ENCODE data around the gene TNK2.

Gene TNK2

DNA sequence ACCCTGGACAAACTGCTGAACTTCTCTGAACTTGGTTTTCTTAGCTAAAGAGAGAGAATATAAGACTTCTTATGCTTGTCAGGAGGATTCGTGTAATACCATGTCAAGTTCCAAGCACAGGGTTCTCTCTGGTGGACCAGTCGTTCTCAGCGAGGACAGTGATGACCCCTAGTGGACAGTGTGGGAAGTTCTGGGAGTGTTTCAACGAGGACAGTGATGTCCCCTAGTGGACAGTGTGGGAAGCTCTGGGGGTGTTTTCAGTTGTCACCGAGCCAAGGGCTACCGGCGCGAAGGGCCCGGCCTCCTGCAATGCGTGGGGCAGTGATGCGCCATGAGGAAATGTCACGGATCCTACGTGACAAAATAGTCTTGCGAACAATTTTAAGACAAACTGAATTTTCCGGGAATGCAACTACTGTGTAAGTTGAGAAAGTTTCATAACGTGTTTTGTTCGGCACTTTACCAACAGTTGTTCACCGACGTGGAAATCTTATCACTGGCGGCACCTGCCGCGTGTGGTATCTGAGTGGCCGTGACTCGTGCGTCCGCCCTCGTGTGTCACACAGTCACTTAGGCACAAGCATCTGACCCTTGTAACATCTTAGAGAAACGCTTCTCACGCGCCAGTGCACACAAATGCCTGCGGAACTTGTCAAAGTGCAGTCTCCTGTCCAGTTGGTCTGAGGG lies 57.4 kb downstream of the TNK2 start:
- H4K20me1 ChIP-seq = no peaks in the 10 kb centered on the region
- H3K4me3 ChIP-seq = no peak overlapping the region
- no peak for TF ChIP-seq Cebpa-rat (IDR thresholded peaks at IDR 0.05)
- H3K36me3 ChIP-seq = no peaks in the 10 kb centered on the region
- peaks cover 43% of the 10 kb centered on the region for H3K4me1 ChIP-seq
- peaks cover 10% of the 10 kb centered on the region for H3K9me3 ChIP-seq
- H3K4me2 ChIP-seq = peak overlapping the region; percentile 62
- H3K27me3 ChIP-seq = no peaks in the 10 kb centered on the region
- H3K9ac ChIP-seq = no peak overlapping the region
- no peak overlapping the region for H3K27ac ChIP-seq

DNA sequence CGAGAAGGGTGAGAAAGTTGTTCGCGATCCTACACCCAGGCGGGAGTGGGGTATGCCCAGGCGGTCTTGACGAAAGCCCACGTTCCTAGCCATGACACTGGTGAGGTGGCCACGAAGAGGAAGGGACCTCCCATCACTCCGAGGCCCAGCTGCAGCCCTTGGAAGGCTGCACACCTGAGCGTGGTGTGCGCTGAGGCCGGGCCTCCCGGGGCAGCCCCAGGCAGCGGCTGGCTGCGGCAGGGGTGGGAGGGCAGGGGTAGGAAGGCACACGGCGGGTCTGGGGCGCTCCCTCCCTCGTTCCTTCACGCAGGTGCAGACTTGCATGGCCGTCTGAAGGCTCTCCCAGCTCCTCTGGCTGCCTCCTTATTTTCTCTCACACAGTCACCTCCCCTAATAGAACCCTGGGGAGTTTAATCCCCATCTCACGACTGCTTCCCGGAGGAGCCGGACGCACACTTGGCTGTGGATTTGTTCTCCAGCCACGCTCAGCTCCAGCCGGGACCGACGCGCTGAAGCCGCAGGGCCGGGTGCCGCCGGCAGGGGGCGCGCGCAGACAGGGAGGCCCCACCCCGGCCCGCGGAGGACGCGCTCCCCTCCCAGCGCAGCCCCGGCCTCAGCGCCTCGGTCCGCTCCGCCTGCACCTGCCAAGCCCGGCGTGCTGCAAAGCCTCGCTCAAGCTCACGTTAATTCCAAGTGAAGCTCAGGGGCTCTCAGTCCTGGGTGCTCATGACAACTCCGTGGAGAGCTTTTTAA lies 58.9 kb downstream of the TNK2 start:
- Histone ChIP-seq H3K4me3 (no peak overlapping the region), H3K27ac (no peak overlapping the region), H3K9me3 (peaks cover 10% of the 10 kb centered on the region), H3K4me1 (peaks cover 35% of the 10 kb centered on the region), H3K4me2 (no peak overlapping the region), H3K27me3 (no peaks in the 10 kb centered on the region), H4K20me1 (no peaks in the 10 kb centered on the region), H3K36me3 (no peaks in the 10 kb centered on the region), H3K9ac (no peak overlapping the region)
- no peak for TF ChIP-seq Cebpa-rat (IDR thresholded peaks at IDR 0.05)

DNA sequence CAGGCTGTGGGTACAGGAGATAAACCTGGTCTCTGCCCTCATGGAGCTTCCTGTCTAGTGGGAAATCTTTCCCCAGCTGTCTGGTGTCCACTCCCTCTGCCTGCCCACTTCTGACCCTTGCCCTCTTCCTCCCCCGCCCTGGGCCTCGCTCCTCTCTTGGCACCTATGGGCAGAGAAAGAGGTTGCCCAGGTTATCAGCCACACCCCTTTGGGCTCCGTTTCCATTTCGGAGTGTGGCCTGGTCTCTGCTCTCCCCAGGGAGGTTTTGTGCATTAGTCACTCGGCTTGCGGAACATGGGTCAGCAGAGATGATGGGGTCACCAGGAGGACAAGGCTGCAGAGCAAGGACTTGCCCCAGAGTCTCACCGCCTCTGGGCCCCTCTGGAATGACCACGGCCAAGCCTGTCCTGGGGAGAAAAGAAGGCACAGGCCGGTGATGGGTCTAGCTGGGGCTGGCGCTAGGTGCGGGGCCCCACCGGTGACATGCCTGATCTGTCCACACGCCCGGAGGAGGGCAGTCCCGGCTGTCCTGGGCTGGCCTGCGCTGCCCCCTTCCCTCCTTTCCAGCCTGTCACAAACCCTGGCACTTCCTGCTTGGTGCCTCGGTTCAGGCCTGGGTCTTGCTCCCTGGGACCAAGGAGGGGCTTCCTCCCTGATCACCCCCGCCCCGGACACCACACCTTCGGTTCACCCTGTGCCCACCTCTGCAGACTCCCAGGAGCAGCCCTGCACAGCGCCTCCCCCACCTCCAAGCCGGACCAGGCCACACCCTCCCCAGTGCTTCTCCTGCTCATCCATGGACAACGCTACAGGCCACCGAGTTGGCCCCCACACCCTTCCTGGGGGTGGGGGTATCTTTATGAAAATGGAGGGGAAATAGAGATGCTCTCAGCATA lies 61.0 kb downstream of the TNK2 start:
- Histone ChIP-seq H3K36me3 (no peaks in the 10 kb centered on the region), H3K27ac (no peak overlapping the region), H3K4me3 (no peak overlapping the region), H3K4me2 (no peak overlapping the region), H3K9me3 (no peaks in the 10 kb centered on the region), H3K9ac (no peak overlapping the region), H4K20me1 (no peaks in the 10 kb centered on the region), H3K4me1 (peaks cover 15% of the 10 kb centered on the region), H3K27me3 (no peaks in the 10 kb centered on the region)
- TF ChIP-seq Cebpa-rat (IDR thresholded peaks at IDR 0.05) = no peak

DNA sequence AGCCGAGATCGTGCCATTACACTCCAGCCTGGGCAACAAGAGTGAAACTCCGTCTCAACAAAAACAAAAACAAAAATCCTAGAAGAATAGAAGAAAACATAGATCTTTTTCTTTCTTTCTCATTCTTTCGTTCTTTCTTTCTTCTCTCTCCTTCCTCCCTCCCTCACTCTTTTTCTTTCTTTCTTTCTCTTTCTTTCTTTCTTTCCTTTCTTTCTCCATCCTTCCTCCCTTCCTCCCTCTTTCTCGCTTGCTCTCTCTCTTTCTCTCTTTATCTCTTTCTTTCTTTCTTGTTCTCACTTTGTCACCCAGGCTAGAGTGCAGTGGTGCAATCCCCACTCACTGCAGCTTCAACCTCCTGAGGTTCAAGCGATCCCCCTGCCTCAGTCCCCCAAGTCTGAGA lies 62.9 kb downstream of the TNK2 start:
- no peaks in the 10 kb centered on the region for H3K36me3 ChIP-seq
- no peak overlapping the region for H3K27ac ChIP-seq
- H3K9ac ChIP-seq = no peak overlapping the region
- no peaks in the 10 kb centered on the region for H3K9me3 ChIP-seq
- H3K4me1 ChIP-seq = no peaks in the 10 kb centered on the region
- no peaks in the 10 kb centered on the region for H4K20me1 ChIP-seq
- no peaks in the 10 kb centered on the region for H3K27me3 ChIP-seq
- no peak overlapping the region for H3K4me3 ChIP-seq
- no peak for TF ChIP-seq Cebpa-rat (IDR thresholded peaks at IDR 0.05)
- no peak overlapping the region for H3K4me2 ChIP-seq

DNA sequence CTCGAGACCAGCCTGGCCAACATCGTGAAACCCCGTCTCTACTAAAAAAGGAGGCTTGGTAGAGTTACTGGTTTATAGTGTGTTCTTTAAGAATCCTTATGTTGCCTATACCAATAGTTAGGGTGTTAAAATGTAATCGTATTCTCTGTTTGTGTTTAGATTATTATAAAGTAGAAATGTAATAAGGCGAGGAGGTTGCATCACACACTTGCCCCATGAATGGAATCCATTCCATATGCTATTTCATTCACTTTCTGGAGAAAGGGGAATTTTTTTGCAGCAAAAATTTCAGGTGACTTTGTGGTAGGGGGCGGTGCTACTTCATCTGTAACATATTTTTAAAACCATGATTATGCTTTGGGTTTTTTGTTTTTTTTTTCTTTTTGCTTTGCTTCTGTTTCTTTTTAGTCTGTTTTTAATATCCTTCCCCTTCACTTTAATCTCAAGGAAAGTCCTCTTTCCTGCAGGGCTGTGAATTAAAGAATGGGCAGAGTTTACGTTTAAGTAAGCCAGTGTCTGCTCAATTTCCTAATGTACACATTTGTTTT lies 63.6 kb downstream of the TNK2 start:
- H3K27ac ChIP-seq = no peak overlapping the region
- H4K20me1 ChIP-seq = no peaks in the 10 kb centered on the region
- no peaks in the 10 kb centered on the region for H3K9me3 ChIP-seq
- no peak overlapping the region for H3K9ac ChIP-seq
- no peaks in the 10 kb centered on the region for H3K27me3 ChIP-seq
- no peak for TF ChIP-seq Cebpa-rat (IDR thresholded peaks at IDR 0.05)
- no peak overlapping the region for H3K4me2 ChIP-seq
- no peaks in the 10 kb centered on the region for H3K4me1 ChIP-seq
- H3K36me3 ChIP-seq = no peaks in the 10 kb centered on the region
- no peak overlapping the region for H3K4me3 ChIP-seq

DNA sequence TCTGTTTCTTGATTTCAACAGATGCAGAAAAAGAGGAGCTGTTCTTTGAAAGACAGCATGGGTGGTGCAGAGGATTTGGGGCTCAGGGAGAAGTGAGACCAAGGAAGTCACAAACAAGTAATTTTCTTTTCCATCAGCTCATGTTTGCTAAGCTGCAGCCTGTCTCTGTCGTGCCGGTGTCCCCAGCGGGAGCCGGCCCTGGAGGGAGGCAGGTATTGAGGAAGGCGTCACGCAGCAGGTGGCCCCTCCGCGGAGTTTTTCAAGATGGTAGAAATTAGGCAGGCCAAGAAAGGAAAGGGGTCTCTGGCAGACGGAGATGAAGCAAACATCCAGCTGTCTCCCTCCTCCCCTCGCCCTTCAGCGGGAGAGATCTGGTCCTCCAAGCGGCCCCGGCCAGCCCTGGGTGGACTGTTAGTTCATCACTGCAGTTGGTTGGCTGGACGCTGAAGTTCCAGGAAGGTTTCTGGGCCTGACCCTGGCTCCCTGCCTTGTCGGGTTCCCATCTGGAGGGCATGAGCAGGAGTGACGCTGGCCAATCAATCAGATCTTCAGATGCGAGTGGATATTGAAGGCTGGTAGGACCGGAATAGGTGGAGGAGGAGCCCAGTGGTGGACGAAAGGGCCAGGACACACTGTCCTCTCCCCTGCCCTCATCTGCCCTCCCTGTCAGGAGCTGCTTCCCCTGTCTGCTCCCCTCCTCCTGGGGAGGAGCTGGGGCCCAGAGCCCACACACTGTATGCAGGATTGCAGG lies 68.9 kb downstream of the TNK2 start:
- no peaks in the 10 kb centered on the region for H3K4me1 ChIP-seq
- no peak overlapping the region for H3K4me3 ChIP-seq
- no peak overlapping the region for H3K4me2 ChIP-seq
- no peaks in the 10 kb centered on the region for H3K27me3 ChIP-seq
- H3K9me3 ChIP-seq = no peaks in the 10 kb centered on the region
- no peaks in the 10 kb centered on the region for H3K36me3 ChIP-seq
- H3K9ac ChIP-seq = no peak overlapping the region
- no peaks in the 10 kb centered on the region for H4K20me1 ChIP-seq
- no peak for TF ChIP-seq Cebpa-rat (IDR thresholded peaks at IDR 0.05)
- no peak overlapping the region for H3K27ac ChIP-seq

DNA sequence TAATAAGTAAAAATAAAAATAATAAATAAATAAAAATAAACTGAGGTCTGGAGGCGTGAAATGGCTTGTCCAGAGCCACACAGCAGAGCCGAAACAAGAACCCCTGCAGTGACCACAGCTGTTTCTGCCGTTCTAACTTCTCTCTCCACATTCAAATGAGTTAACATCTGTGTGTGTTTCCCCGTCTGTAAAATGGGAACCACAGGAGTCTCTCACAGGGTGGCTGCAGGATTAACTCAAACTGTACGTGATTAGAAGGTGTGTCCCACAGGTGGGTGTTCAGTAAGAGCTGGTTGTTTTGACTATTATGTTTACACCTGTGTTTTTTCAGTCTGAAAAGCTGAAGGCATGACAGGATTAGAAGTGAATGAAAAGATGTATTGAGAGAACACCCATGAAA lies 69.6 kb downstream of the TNK2 start:
- Histone ChIP-seq H3K4me2 (no peak overlapping the region), H3K36me3 (no peaks in the 10 kb centered on the region), H3K9me3 (no peaks in the 10 kb centered on the region), H4K20me1 (no peaks in the 10 kb centered on the region), H3K27ac (no peak overlapping the region), H3K4me3 (no peak overlapping the region), H3K9ac (no peak overlapping the region), H3K4me1 (no peaks in the 10 kb centered on the region), H3K27me3 (no peaks in the 10 kb centered on the region)
- TF ChIP-seq Cebpa-rat (IDR thresholded peaks at IDR 0.05) = no peak

DNA sequence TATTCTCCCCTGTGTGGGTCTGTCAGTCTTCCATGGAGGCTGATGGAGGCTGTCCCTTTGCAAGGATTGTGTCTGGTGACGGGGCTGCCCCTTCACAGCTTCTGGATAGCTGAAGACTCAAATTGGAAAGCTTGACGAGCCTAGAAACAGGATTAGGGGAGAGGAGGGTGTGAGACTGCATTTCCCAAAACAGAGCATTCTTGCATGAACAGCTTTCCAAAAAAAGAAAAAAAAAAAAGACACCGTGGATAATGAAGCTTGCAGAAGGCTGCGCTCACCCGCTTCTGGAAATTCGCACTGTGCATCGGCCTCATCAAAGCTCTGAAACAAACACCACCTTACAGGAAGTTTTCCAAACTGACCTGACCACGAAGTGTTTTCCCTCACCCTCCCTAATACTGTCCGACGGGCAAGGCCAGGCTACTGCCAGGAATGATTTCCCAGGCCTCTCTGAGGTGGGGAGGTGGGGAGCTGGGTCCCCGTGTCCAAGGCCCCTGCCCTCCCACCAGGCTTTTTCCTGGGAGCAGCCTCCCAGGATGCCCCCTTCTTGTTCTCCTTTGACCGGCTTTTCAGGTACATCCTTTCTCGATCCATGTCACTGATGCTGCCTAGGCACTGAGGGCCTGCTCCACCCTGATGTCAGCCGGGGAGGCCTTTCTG lies 71.7 kb downstream of the TNK2 start:
- Histone ChIP-seq H3K27ac (no peak overlapping the region), H3K4me1 (no peaks in the 10 kb centered on the region), H3K9me3 (no peaks in the 10 kb centered on the region)

DNA sequence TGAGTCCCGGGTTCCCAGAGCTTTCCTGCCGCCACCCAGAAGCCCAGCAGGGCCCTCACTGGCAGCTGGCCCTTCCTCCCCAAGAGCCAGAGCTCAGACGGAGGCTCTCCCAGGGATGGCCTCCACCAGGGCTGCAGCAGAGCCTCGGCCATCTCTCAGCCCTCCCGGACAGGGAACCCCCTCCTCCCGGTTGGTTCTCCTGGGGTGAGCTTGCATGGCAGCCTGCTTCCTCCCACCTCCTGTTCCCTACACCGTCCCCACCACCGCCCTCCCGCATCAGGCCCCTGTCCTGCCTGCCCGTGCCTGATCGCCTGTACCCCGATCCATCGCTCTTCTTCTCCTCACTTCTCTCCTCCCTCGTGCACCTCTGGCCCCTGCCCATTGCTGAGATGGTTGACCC lies 72.6 kb downstream of the TNK2 start:
- no peak for TF ChIP-seq Cebpa-rat (IDR thresholded peaks at IDR 0.05)
- no peak overlapping the region for H3K27ac ChIP-seq
- no peak overlapping the region for H3K9ac ChIP-seq
- H3K4me2 ChIP-seq = no peak overlapping the region
- no peaks in the 10 kb centered on the region for H3K27me3 ChIP-seq
- H3K36me3 ChIP-seq = no peaks in the 10 kb centered on the region
- no peak overlapping the region for H3K4me3 ChIP-seq
- peaks cover under 1% of the 10 kb centered on the region; the same call in 1 of the 2 replicates for H3K9me3 ChIP-seq
- H3K4me1 ChIP-seq = no peaks in the 10 kb centered on the region
- H4K20me1 ChIP-seq = no peaks in the 10 kb centered on the region

More for the DNA sequence above, 71.7 kb downstream of the TNK2 start:
- Histone ChIP-seq H3K9ac (no peak overlapping the region), H4K20me1 (no peaks in the 10 kb centered on the region), H3K36me3 (no peaks in the 10 kb centered on the region), H3K4me2 (no peak overlapping the region), H3K4me3 (no peak overlapping the region), H3K27me3 (no peaks in the 10 kb centered on the region)
- no peak for TF ChIP-seq Cebpa-rat (IDR thresholded peaks at IDR 0.05)

Data from BLaER1 (cell line).